Measurements from ENCODE around the gene SEC16B. TPM values are rescaled to one million over a fixed set of nuclear protein-coding genes. Genes with fewer than 3 reads are reported as not detected.

Gene SEC16B
- total and polyA plus RNA-seq, 2 of the 8 experiments (the other 6 are each of a cell fraction or from before 2014, with no cell fraction given), result 0.56 to 0.94 TPM

- H3K79me1 ChIP-seq (ENCODE audit: low read depth, low read length), result no peaks in the 10 kb centered on the region; the same call in 1 of the 2 replicates
- 79% methylated on average over 8 of the region's 8 CpGs; no CpG with 5 or more reads in 1 of the 2 experiments for WGBS, 2 experiments (ENCODE audit: extremely low coverage in 1 of 2, insufficient coverage in 1 of 2, insufficient read length in 1 of 2, insufficient replicate concordance in 2 of 2, low coverage in 1 of 2, low lambda C conversion rate in 2 of 2, missing lambda C conversion rate in 1 of 2)
- H4K20me1 ChIP-seq (replicated peaks in 1 of 2; ENCODE audit: control insufficient read depth in 1 of 2, insufficient read depth in 2 of 2, low read length in 2 of 2), result no peaks in the 10 kb centered on the region
- CTCF ChIA-PET (ENCODE audit: partially characterized antibody), result interaction anchor here (0.6 to 14.8 kb wide), 8 partner anchors 10 to 1053 kb away, joined by 3 to 274 read pairs (median 6); no protein-coding TSS in a partner anchor
- no peak overlapping the region for H2AFZ ChIP-seq (ENCODE audit: low read length)
- no peak overlapping the region for H3K4ac ChIP-seq (replicated peaks; ENCODE audit: insufficient read length, low read depth, low read length)
- no peak overlapping the region for H2BK5ac ChIP-seq (ENCODE audit: low read depth, low read length)
- no peak overlapping the region for H2BK20ac ChIP-seq (ENCODE audit: low read length)
- no peak for FAIRE-seq
- no peak overlapping the region for H4K8ac ChIP-seq (ENCODE audit: extremely low read depth, insufficient read depth, low read length)
- H3K9me3 ChIP-seq (ENCODE audit: insufficient read depth in 2 of 2, low read depth in 1 of 2, low read length in 1 of 2), result no peaks in the 10 kb centered on the region
- no peak overlapping the region for H3K4me2 ChIP-seq (ENCODE audit: insufficient read depth in 1 of 2, low read depth in 2 of 2, low read length in 2 of 2)
- H3K4me3 ChIP-seq (ENCODE audit: extremely low read depth in 1 of 4, insufficient read depth in 2 of 4, low read depth in 3 of 4, low read length in 4 of 4), result no peak overlapping the region
- H4K91ac ChIP-seq (replicated peaks; ENCODE audit: insufficient read length, low read length), result no peak overlapping the region
- H3K14ac ChIP-seq (ENCODE audit: insufficient read length), result no peak overlapping the region
- H3K36me3 ChIP-seq (ENCODE audit: control insufficient read depth in 2 of 4, insufficient read depth in 4 of 4, low read length in 3 of 4), result no peaks in the 10 kb centered on the region
- H3K23ac ChIP-seq (ENCODE audit: insufficient read length), result no peak overlapping the region
- POLR2A ChIA-PET (ENCODE audit: partially characterized antibody), result no interaction called here
- no peak overlapping the region for H4K5ac ChIP-seq (ENCODE audit: insufficient read length, low read depth, low read length)
- H3K9ac ChIP-seq (replicated peaks in 1 of 4; ENCODE audit: extremely low read depth in 1 of 4, low read depth in 3 of 4, low read length in 3 of 4), result no peak overlapping the region
- no peaks in the 10 kb centered on the region for H3K27me3 ChIP-seq (replicated peaks in 1 of 4; ENCODE audit: control insufficient read depth in 3 of 4, extremely low read depth in 1 of 4, insufficient read depth in 3 of 4, low read length in 3 of 4)
- no peak overlapping the region for H2AK5ac ChIP-seq (ENCODE audit: low read depth, low read length)
- no peaks in the 10 kb centered on the region for H3K23me2 ChIP-seq (ENCODE audit: low read depth, low read length)
- DNase-seq (ENCODE audit: low read depth in 1 of 2, low spot score in 2 of 2), result no peak
- no peak overlapping the region for H3K56ac ChIP-seq (replicated peaks; ENCODE audit: insufficient read length, low read depth, low read length)
- H2BK120ac ChIP-seq (replicated peaks; ENCODE audit: low read depth, low read length), result no peak overlapping the region
- H2BK15ac ChIP-seq (ENCODE audit: low read length), result no peak overlapping the region
- H3K27ac ChIP-seq (ENCODE audit: low read depth, low read length), result no peak overlapping the region
- H3K4me1 ChIP-seq (replicated peaks in 1 of 4; ENCODE audit: control insufficient read depth in 3 of 4, insufficient read depth in 4 of 4, low read length in 3 of 4), result peaks cover 0 to 2% (median under 1%) of the 10 kb centered on the region in 4 experiments; a peak in 1 of 7 replicates
- no peak overlapping the region for H2BK12ac ChIP-seq (ENCODE audit: low read depth, low read length)
- no peak overlapping the region for H3K18ac ChIP-seq (ENCODE audit: extremely low read depth, low read length)
- H3K79me2 ChIP-seq (ENCODE audit: control insufficient read depth in 1 of 2, insufficient read depth in 2 of 2, low read length in 2 of 2), result no peaks in the 10 kb centered on the region
- TF ChIP-seq SP4 (IDR thresholded peaks at IDR 0.05; ENCODE audit: low read length), result no peak
- no peak for TF ChIP-seq CBX8 (IDR thresholded peaks at IDR 0.05; ENCODE audit: borderline replicate concordance, low read depth, low read length)
- TF ChIP-seq RFX5 (IDR thresholded peaks at IDR 0.05; ENCODE audit: borderline replicate concordance, low read depth, low read length), result no peak
- no peak for TF ChIP-seq SAP30 (IDR thresholded peaks at IDR 0.05; ENCODE audit: insufficient read depth, insufficient replicate concordance, low read length)
- no peak for TF ChIP-seq TEAD4 (IDR thresholded peaks at IDR 0.05; ENCODE audit: low read depth, low read length)
- no peak for TF ChIP-seq CHD1 (IDR thresholded peaks at IDR 0.05; ENCODE audit: low read depth, low read length)
- TF ChIP-seq SIN3A (conservative IDR thresholded peaks at IDR 0.05 in 1 of 2, IDR thresholded peaks at IDR 0.05 in 1 of 2; ENCODE audit: low read depth in 1 of 2, low read length in 2 of 2), result no peak
- no peak for TF ChIP-seq CTBP2 (IDR thresholded peaks at IDR 0.05; ENCODE audit: borderline replicate concordance, insufficient read depth, insufficient read length, low read length)
- no peak for TF ChIP-seq KDM4A (IDR thresholded peaks at IDR 0.05; ENCODE audit: low read depth, low read length, severe bottlenecking)
- TF ChIP-seq BACH1 (IDR thresholded peaks at IDR 0.05; ENCODE audit: low read length), result no peak
- TF ChIP-seq SRF (IDR thresholded peaks at IDR 0.05; ENCODE audit: low read depth, low read length), result no peak
- no peak for TF ChIP-seq NANOG (IDR thresholded peaks at IDR 0.05; ENCODE audit: insufficient read depth, low read depth, low read length, poor library complexity, severe bottlenecking)
- TF ChIP-seq TAF1 (IDR thresholded peaks at IDR 0.05; ENCODE audit: low read depth, low read length), result no peak
These were observed 34.0 kb downstream of the SEC16B start for GRCh38 chr1:177935638-177936415.

Measured in H1 (cell line).